Urothelium cell line (cell line): Measurements from ENCODE around the gene OR4D9.
A peak's percentile ranks its signal among the peaks of the same experiment; 100 is the strongest.

Experiments used
- DNase-seq: peaks from one replicate; pipeline ENCODE4 v3.0.0; 2011; ENCODE audit warnings: low spot score, mixed read lengths
- FAIRE-seq: peaks from 2 replicates; lab custom pipeline; 2011; peaks lifted over from hg19 to GRCh38; lab: Jason Lieb, UNC

The OR4D9 gene

GRCh38 chr11:59550368-59550841, 39.1 kb downstream of the OR4D9 start:
- FAIRE-seq (no peak), DNase-seq (peak; percentile 78)

DNA sequence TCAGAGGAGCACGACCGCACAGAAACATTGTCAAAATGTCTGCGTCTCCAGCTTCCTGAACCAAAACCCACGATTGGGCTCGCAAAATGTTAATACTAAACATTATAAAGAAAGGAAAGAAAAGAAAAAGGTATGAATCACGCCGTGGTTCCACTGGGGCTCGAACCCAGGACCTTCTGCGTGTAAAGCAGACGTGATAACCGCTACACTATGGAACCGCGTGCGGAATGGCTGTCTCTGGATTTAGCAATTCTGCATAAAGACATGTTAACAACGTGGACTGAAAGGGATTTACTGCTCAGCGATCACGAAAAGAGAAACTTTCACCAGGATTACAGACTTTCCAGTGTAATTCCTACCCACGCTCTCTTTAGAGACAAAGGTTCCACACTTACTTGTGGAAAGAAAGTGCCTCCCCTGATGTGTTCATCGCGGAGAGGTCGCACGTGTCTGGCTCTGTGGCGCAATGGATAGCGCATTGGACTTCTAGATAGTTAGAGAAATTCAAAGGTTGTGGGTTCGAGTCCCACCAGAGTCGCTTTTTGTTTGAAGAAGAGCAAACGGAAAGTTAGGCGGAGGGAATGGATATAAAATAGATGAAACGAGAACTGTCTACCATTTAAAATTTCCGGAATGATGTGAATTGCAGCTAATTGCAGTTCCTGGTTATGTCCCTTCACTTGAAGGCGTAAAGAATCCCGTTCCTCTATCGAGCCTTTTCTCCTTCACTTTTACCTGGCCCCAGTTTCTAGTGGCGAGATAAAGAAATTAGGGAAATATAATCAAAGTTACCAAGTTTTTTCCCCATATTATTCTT, 39.7 kb downstream of the OR4D9 start:
- DNase-seq (no peak), FAIRE-seq (no peak)

DNA sequence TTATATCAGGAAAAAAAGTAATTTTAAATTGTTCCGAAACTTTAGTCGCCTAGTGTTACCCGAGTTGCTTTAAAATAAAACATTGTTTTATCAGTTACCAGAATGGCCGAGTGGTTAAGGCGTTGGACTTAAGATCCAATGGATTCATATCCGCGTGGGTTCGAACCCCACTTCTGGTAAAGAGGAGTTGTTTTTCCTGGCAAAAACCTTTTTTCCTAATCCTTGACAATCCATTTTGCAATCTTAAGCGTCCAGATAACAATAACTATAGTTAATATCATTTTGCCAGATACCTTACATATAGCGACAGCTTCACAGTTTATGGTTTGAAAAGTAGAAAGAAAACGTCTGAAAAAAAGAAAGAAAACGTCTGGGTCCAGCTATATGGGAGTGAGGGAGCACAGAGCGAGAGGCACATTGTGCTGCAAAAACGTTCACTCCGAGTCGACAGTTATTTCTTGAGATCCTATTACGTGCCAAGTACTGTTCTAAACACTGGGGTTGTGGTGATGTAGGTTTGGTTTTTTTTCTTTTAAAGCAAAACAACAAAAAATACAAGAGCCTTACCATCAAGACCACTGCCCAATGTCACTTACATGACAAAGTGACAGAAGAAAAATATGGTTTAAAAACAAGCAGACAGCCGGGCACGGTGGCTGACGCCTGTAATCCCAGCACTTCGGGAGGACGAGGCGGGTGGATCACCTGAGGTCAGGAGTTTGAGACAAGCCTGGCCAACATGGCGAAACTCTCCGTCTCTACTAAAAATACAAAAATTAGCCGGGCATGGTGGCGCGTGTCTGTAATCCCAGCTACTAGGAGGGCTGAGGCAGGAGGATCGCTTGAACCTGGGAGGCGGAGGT, 40.6 kb downstream of the OR4D9 start:
- FAIRE-seq (no peak), DNase-seq (no peak)

GRCh38 chr11:59552844-59553243, 41.5 kb downstream of the OR4D9 start:
- DNase-seq (no peak), FAIRE-seq (no peak)

GRCh38 chr11:59553323-59553722, 42.0 kb downstream of the OR4D9 start:
- FAIRE-seq (no peak), DNase-seq (no peak)

DNA sequence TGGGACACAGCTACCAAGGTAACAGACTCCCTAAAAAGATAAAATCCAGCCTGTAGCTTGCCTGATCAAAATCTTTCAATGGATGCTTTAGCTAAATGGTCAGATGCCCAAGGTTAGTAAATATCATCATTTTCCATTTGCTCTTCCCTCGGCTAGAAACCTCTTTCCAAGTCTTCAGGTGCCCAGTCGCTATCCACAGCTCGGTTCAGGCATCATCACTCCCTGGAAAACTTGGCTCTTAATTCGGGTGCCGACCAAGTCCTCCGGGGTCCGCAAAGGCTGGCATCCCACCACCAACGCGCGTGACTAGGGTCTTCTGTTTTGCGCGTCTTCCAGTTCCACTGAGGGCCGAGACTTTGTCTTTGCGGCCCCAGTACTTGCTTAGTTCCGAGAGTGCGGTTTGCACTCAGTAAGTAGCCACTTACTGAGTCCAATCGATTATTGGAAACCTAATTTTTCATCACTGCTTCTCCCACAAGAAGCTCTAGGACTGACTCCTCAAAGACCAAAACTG, 44.3 kb downstream of the OR4D9 start:
- DNase-seq = no peak
- FAIRE-seq = no peak

DNA sequence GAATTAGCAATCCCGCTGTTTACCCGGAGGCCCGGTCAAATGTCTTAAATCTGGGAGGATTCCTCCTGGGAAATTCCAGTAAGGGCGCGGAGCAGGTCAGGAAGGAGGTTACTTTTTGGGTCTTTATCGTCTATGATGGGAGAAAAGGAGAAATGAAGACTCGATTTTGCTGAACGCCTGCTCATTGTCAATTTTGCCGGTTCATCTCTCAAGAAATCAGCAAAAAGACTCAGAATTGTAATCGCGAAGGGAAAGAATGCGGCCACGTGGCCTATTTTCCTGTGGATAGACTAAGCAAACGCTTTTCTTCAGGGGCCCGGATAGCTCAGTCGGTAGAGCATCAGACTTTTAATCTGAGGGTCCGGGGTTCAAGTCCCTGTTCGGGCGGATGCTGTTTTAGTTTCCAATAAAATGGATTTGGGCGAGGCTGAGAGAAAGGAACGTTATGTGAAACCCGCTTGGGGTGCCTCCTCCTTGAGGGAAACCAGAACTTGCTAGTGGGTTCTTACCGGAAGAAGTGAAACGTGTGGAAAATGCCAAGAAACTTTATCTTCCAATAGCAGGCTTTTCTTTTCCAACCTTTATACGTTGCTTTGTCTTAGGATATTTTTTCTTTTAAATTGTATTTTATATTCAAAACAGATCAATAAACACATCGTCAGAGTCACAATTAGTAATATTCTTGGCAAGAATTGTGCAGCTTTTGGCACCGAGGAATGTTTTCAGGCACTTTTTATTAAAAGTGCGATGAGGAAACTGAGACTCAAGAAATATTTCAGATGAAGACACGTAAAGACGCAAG, 45.0 kb downstream of the OR4D9 start:
- DNase-seq = no peak
- FAIRE-seq = no peak

DNA sequence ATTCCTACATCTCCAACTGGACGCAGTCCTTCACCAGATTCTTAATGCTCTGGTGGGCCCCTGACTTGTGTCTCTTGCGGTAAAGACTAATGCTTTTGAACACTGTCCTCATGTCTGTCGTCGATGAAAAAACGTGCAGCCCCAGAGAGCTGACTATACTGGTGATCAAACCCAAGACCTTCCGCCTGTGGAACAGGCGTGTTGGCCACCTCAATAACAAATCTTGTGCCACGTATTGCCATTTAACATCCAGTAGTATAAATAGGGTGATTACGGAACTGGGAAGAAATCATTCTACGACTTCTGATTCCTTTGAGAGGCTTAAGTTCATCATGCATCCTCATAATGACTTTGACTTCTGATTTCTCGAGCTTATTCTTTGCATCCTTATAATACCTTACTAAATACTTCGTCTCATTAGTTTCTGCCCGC, 45.6 kb downstream of the OR4D9 start:
- DNase-seq (no peak), FAIRE-seq (no peak)

DNA sequence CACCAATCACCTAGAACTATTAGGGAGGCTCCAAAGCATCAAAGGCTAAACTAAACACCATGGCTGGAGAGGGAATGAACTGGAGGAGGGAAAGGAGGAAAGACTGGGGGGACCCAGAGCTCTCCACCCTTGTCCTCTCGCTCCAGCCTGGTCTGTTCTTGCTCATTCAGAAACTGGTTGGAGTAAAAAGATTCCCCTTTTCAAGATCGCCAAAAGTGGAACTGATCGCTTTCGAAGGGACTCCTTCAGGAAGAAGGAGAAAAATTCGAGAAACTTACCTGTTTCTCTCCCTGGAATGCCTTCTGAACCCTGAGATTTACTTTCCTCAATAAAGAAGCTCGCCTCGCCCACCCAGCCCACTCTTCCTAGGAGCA, 46.9 kb downstream of the OR4D9 start:
- DNase-seq = no peak
- FAIRE-seq = no peak

GRCh38 chr11:59559886-59560285, 48.5 kb downstream of the OR4D9 start:
- DNase-seq (no peak), FAIRE-seq (no peak)

GRCh38 chr11:59560290-59560701, 49.0 kb downstream of the OR4D9 start:
- DNase-seq (peak; percentile 47), FAIRE-seq (no peak)

DNA sequence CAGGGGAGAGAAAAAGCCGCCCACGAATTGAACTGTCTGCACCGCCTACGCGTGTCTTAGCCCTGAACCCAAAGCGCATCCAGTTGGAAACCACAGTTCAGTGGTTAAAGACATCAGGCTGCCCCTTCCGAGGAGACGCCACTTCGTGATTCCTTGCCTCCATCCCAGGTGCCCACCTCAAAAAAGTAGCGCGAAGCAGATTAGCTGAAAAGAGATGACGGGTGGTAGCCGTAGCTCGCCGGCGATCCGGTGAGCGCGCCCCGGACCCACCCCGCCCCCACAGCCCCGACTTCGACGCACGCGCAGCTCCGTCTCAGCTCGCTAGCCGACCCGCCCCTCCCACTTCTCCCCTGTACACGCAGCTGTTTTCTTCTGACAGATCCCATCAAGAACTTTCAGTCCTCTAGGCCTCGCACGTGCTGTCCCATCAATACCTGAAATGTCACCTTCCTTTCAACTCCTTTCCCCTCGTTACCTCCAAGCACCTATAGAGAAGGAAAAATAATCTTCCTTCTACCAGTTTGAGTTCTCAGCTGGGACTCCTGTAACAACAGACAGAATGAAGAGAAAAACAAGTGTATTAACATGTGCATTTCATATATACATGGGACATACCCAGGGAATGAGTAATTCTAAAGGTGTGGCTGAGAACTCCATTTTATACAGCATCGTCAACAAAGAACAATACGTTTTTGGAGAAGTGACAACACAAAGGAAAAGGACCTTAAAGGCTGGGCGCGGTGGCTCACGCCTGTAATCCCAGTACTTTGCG, 49.5 kb downstream of the OR4D9 start:
- peak; percentile 17 for FAIRE-seq

DNA sequence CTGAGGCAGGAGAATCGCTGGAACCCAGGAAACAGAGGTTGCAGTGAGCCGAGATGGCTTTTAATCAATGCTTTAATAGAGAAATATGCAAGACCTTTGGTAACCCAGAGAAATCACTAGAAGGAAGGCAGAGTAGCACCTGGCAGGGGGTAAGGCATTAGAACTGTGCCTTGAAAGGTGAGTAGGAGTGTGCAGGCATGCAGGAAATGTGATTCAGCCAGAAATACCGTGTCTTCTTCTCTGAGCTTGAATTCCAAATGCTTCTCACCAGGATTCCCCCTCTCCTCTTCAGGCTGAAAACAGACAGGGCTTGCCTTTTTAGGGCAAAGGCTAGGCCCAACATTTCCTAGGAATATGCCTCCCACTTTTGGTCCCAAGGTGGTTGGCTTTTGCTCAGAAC, 51.0 kb downstream of the OR4D9 start:
- DNase-seq = no peak
- no peak for FAIRE-seq

More for the DNA sequence above, 49.5 kb downstream of the OR4D9 start:
- DNase-seq = peak; percentile 86
